ENCODE measurements around the gene RELN. TPM values are rescaled to one million over a fixed set of nuclear protein-coding genes. Genes with fewer than 3 reads are reported as not detected.

The RELN gene
- total RNA-seq, 4 donors from 2014 or later: 16.0 to 52.3 (median 23.6) TPM

- no peaks in the 10 kb centered on the region for H3K36me3 ChIP-seq
- H3K27me3 ChIP-seq: peaks cover 8% of the 10 kb centered on the region
- no peak overlapping the region for H3K27ac ChIP-seq
- no peak for DNase-seq
- intact Hi-C loops (cut with DNase I): no loop called here
- no peaks in the 10 kb centered on the region for H3K9me3 ChIP-seq
- H3K4me3 ChIP-seq (replicated peaks in 1 of 3): no peak overlapping the region
- TF ChIP-seq CTCF (IDR thresholded peaks at IDR 0.05) (no peak), POLR2A (IDR thresholded peaks at IDR 0.05) (no peak)
- WGBS, 2 donors: 58 to 65% methylated on average over 6 of the region's 6 CpGs
- H3K4me1 ChIP-seq: no peaks in the 10 kb centered on the region
Observed at GRCh38 chr7:103983201-103983977, 6.1 kb downstream of the RELN start.

- H3K4me1 ChIP-seq: no peaks in the 10 kb centered on the region
- WGBS, 2 donors: 46 to 47% methylated on average over 2 of the region's 2 CpGs
- intact Hi-C loops (cut with DNase I): no loop called here
Observed at GRCh38 chr7:103981003-103981423, 8.4 kb downstream of the RELN start.

GRCh38 chr7:103972779-103973434 lies 16.6 kb downstream of the RELN start:
- Histone ChIP-seq H3K4me1 (no peaks in the 10 kb centered on the region), H3K36me3 (no peaks in the 10 kb centered on the region), H3K27ac (no peak overlapping the region), H3K9me3 (no peaks in the 10 kb centered on the region), H3K4me3 (replicated peaks in 1 of 3) (no peak overlapping the region), H3K27me3 (no peaks in the 10 kb centered on the region)
- TF ChIP-seq CTCF (IDR thresholded peaks at IDR 0.05) (no peak), POLR2A (IDR thresholded peaks at IDR 0.05) (no peak)
- 9 to 34% methylated on average over 2 of the region's 2 CpGs for WGBS, 2 donors
- DNase-seq: no peak
- intact Hi-C loops (cut with DNase I): no loop called here

More at GRCh38 chr7:103981003-103981423, 8.4 kb downstream of the RELN start:
- no peak for DNase-seq
- Histone ChIP-seq H3K27ac (no peak overlapping the region), H3K36me3 (no peaks in the 10 kb centered on the region), H3K4me3 (replicated peaks in 1 of 3) (no peak overlapping the region), H3K27me3 (no peaks in the 10 kb centered on the region), H3K9me3 (no peaks in the 10 kb centered on the region)
- TF ChIP-seq CTCF (IDR thresholded peaks at IDR 0.05) (no peak), POLR2A (IDR thresholded peaks at IDR 0.05) (no peak)

- no peaks in the 10 kb centered on the region for H3K27me3 ChIP-seq
- no peak overlapping the region for H3K27ac ChIP-seq
- no peaks in the 10 kb centered on the region for H3K9me3 ChIP-seq
- DNase-seq: no peak
- H3K4me3 ChIP-seq (replicated peaks in 1 of 3): no peak overlapping the region
- no peaks in the 10 kb centered on the region for H3K4me1 ChIP-seq
- intact Hi-C loops (cut with DNase I): no loop called here
- H3K36me3 ChIP-seq: no peaks in the 10 kb centered on the region
- TF ChIP-seq CTCF (IDR thresholded peaks at IDR 0.05): no peak
Observed at GRCh38 chr7:103967401-103967800, 22.1 kb downstream of the RELN start.

GRCh38 chr7:103966593-103967277 lies 22.7 kb downstream of the RELN start:
- no peaks in the 10 kb centered on the region for H3K4me1 ChIP-seq
- intact Hi-C loops (cut with DNase I): no loop called here
- no peak for TF ChIP-seq POLR2A (IDR thresholded peaks at IDR 0.05)
- no peak for TF ChIP-seq CTCF (IDR thresholded peaks at IDR 0.05)
- no peak for DNase-seq
- no peaks in the 10 kb centered on the region for H3K9me3 ChIP-seq
- H3K27ac ChIP-seq: no peak overlapping the region
- H3K36me3 ChIP-seq: no peaks in the 10 kb centered on the region
- 85 to 90% methylated on average over 4 of the region's 4 CpGs for WGBS, 2 donors
- no peak overlapping the region for H3K4me3 ChIP-seq (replicated peaks in 1 of 3)
- H3K27me3 ChIP-seq: no peaks in the 10 kb centered on the region

Data from thyroid gland (tissue), 4 donors.